T47D (cell line): Measurements from ENCODE around the gene CHORDC1.
"Not testable (repeated sequence)": the region's sequence is repeated elsewhere in the genome, so short reads cannot be mapped to it uniquely, and the experiment has no call there.

Source experiments
- DNase-seq, 2 experiments: peaks; one replicate each; pipeline versions ENCODE4 v3.0.0 to v3.0.0-alpha.2; 2011 to 2012; ENCODE audit warnings: low read depth in 1 of 2, low spot score in 1 of 2
- JUND ChIP-seq: IDR thresholded peaks from 2 replicates; pipeline ENCODE4 v1.6.1; 2012; ENCODE audit warnings: low read depth
- in situ Hi-C: cut with HindIII; loops from 2 replicates; pipeline ENCODE4 v1.10.0; 2016; ENCODE audit warnings: low sequenced_read_pairs, low pct_unique_long_range_greater_than_20kb

Gene CHORDC1

GRCh38 chr11:90237004-90237403 lies 14.2 kb upstream of the CHORDC1 start:
- no peak for DNase-seq
- no peak for TF ChIP-seq JUND
- in situ Hi-C loops, result no loop called here

GRCh38 chr11:90235526-90235925 lies 12.7 kb upstream of the CHORDC1 start:
- in situ Hi-C loops, result no loop called here
- TF ChIP-seq JUND, result no peak
- DNase-seq, result no peak

- DNase-seq, result no peak
- in situ Hi-C loops, result no loop called here
- no peak for TF ChIP-seq JUND
Observed at GRCh38 chr11:90234977-90235376, 12.1 kb upstream of the CHORDC1 start.

- in situ Hi-C loops, result no loop called here
- no peak for DNase-seq
- no peak for TF ChIP-seq JUND
Observed at GRCh38 chr11:90229791-90230190, 6.9 kb upstream of the CHORDC1 start.

GRCh38 chr11:90228056-90228455 lies 5.2 kb upstream of the CHORDC1 start:
- no peak for DNase-seq
- in situ Hi-C loops, result no loop called here

GRCh38 chr11:90223248-90223585 lies 368 bp upstream of the CHORDC1 start:
- TF ChIP-seq JUND, result no peak
- DNase-seq, result no peak
- in situ Hi-C loops, result no loop called here

More at GRCh38 chr11:90228056-90228455, 5.2 kb upstream of the CHORDC1 start:
- TF ChIP-seq JUND, result no peak

GRCh38 chr11:90221803-90222458 lies 918 bp downstream of the CHORDC1 start:
- no peak for TF ChIP-seq JUND
- in situ Hi-C loops, result no loop called here
- DNase-seq, result peak in 1 of 2 experiments; percentile 37

- TF ChIP-seq JUND, result no peak
- DNase-seq, result no peak
- in situ Hi-C loops, result no loop called here
Observed at GRCh38 chr11:90220391-90220790, 2.5 kb downstream of the CHORDC1 start.

GRCh38 chr11:90219438-90219837 lies 3.4 kb downstream of the CHORDC1 start:
- in situ Hi-C loops, result no loop called here
- no peak for DNase-seq
- TF ChIP-seq JUND, result no peak

- in situ Hi-C loops, result no loop called here
- no peak for DNase-seq
- TF ChIP-seq JUND, result no peak
Observed at GRCh38 chr11:90218606-90219005, 4.2 kb downstream of the CHORDC1 start.

GRCh38 chr11:90216611-90217010 lies 6.2 kb downstream of the CHORDC1 start:
- no peak for TF ChIP-seq JUND
- no peak for DNase-seq
- in situ Hi-C loops, result no loop called here

- no peak for DNase-seq
- TF ChIP-seq JUND, result no peak
- in situ Hi-C loops, result no loop called here
Observed at GRCh38 chr11:90213322-90213721, 9.5 kb downstream of the CHORDC1 start.

GRCh38 chr11:90208857-90209256 lies 14.0 kb downstream of the CHORDC1 start:
- no peak for DNase-seq
- no peak for TF ChIP-seq JUND

GRCh38 chr11:90207992-90208391 lies 14.9 kb downstream of the CHORDC1 start:
- DNase-seq, in situ Hi-C loops: not testable (repeated sequence)

More at GRCh38 chr11:90208857-90209256, 14.0 kb downstream of the CHORDC1 start:
- in situ Hi-C loops, result no loop called here
